GM20000 (cell line): ENCODE measurements around the gene PRKAR1B.

Experiments
- DNase-seq: peaks from one replicate; pipeline ENCODE4 v3.0.0; 2012; ENCODE audit warnings: low spot score
- TF ChIP-seq, protein P1 (sequence below): IDR thresholded peaks from 2 replicates; pipeline ENCODE4 v1.5.1; 2012; ENCODE audit warnings: mild to moderate bottlenecking, control low read depth; ENCODE audit errors: extremely low read depth, missing control alignments

The PRKAR1B gene

DNA sequence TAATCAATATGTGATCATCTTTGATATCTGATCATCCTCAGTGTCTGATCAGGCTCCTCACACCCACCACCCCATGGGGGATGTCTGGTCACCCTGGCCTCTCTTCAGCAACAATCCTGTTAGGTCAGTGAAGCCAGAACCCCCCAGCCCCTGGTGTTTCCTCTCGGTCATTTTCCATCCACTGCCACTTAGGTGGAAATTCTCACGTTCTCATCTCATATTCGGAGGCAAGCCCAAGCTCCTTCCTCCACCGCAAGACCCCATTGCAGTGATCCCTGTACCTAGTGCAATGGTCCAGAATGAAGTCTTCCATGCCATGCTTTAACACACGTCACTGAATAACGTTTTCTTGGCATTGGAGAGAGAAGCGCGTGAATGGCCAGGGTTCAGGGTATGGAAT is 103.6 kb downstream of the PRKAR1B start:
- TF ChIP-seq, protein P1, sequence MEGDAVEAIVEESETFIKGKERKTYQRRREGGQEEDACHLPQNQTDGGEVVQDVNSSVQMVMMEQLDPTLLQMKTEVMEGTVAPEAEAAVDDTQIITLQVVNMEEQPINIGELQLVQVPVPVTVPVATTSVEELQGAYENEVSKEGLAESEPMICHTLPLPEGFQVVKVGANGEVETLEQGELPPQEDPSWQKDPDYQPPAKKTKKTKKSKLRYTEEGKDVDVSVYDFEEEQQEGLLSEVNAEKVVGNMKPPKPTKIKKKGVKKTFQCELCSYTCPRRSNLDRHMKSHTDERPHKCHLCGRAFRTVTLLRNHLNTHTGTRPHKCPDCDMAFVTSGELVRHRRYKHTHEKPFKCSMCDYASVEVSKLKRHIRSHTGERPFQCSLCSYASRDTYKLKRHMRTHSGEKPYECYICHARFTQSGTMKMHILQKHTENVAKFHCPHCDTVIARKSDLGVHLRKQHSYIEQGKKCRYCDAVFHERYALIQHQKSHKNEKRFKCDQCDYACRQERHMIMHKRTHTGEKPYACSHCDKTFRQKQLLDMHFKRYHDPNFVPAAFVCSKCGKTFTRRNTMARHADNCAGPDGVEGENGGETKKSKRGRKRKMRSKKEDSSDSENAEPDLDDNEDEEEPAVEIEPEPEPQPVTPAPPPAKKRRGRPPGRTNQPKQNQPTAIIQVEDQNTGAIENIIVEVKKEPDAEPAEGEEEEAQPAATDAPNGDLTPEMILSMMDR, result no peak

DNA sequence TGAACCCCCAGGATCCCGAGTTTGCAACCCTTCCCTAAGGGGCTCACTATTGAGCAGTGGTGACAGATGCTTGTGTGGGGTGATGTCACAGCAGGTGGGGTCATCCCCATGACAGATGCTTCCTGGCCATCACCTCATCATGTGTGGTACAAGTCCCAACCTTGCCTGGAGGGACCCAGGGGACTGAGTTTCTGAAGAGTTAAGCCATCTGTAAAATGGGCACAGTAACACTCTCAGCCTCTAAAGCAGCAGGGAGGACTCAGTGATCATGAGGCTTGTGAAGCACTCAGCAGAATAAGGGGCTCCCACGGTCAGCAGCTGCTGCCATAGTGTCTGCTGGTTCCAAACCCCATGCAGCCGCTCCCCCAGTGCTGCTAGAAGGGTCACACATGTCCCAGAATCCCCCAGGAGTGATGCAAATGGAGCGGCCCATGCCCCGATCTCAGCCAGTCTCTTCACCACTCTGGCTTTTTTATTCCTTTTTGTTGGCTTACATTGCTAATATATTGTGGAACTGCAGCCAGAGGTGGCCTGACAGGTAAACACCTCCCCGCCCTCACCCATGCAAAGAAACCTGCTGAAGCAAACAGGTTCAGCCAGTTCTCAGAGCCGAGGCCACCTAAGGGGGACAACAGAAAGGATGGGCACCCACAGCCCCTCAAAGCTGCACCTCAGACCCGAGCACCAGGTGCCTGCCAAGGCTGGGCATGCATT is 105.4 kb downstream of the PRKAR1B start:
- TF ChIP-seq, protein P1, result no peak
- DNase-seq, result no peak

More for the DNA sequence above, 103.6 kb downstream of the PRKAR1B start:
- DNase-seq, result no peak

GRCh38 chr7:620885-621284 is 106.2 kb downstream of the PRKAR1B start:
- no peak for DNase-seq
- TF ChIP-seq, protein P1, result no peak

DNA sequence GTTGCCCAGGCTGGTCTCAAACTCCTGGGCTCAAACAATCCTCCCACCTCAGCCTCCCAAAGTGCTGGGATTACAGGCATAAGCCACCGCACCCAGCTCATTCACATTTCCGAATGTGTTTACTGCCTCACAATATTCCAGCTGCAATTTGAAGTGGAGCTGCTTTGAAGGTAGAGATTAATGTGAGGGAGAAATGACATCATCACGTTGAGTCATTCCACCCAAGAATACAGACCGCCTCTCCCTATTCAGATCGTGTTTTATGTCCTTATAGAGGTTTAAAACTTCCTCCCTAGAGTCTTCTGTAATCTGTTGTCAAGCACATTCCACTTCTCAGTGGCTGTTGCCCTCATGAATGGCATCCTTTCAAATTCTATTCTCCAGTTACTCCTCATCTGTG is 107.0 kb downstream of the PRKAR1B start:
- TF ChIP-seq, protein P1, result no peak
- DNase-seq, result no peak

GRCh38 chr7:619368-619840 is 107.7 kb downstream of the PRKAR1B start:
- TF ChIP-seq, protein P1, result no peak
- DNase-seq, result no peak

DNA sequence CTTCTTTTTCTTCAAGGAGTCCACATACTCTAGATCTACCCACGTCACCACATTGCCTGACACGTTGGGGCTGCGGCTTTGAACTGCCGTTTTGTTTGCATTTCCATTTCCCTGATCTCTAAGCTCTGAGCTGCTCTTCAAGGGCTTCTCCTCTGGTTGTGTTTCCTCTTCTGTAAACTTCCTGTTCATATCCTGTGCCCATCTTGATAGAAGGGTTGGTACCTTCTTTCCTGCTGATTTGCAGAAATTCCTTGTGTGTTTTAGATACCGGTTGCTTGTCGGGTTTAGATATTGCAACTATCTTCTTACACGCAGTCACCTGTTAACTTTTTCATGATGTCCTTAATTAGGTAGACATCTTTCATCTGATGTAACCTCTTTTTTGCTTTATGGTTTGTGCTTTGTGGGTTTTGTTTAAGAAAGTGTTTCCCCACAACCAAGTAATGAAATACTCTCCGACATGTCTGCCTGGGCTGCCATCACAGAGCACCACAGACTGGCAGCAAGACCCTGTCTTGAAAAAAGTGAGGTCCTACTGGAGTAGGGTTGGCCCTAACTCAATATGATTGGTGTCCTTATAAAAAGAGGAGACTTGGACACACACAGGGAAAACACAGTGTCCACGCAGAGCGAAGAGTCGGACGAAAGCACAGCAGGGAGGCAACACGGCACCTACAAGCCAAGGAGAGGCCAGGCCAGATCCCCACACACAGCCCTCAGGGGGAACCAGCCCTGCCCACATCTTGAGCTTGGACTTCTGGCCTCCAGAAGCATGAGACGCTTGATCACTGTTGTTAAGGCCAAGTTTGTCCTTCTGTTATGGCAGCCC is 108.3 kb downstream of the PRKAR1B start:
- TF ChIP-seq, protein P1, result no peak
- no peak for DNase-seq
